HG03457 (cell line): ENCODE data around the gene TAS2R7.
"Not testable (repeated sequence)": the region's sequence is repeated elsewhere in the genome, so short reads cannot be mapped to it uniquely, and the experiment has no call there.

Experiments
- ATAC-seq: cut with Tn5 transposase; IDR thresholded peaks from one replicate; pipeline ENCODE4 v1.9.1; 2021; ENCODE audit warnings: moderate number of reproducible peaks; ENCODE audit not compliant: unreplicated experiment

TAS2R7 gene, protein sequence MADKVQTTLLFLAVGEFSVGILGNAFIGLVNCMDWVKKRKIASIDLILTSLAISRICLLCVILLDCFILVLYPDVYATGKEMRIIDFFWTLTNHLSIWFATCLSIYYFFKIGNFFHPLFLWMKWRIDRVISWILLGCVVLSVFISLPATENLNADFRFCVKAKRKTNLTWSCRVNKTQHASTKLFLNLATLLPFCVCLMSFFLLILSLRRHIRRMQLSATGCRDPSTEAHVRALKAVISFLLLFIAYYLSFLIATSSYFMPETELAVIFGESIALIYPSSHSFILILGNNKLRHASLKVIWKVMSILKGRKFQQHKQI

DNA sequence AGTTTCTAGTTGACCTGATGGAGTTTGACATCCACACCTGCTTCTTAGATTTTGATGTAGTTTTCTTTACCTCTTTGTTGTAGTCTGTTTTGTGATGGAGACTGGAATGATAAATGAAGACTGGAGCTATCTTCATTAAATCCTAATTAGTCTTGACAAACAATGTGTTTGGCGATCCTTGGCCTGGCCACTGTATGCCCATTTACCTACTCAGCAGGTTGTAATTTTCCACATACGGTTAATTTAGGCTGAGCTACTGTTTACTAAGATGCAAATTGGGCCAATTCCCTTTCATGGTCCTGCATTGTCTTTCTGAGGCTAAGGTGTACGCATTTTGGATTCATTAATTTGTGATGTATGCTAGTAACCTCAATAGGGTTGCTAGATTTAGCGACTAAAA lies at the start of gene TAS2R7:
TSS of gene TAS2R7 (minus strand) at position 41 of the 400 bp plus-strand sequence. CDS start 57 bp downstream, outside the sequence.
- no peak for ATAC-seq

DNA sequence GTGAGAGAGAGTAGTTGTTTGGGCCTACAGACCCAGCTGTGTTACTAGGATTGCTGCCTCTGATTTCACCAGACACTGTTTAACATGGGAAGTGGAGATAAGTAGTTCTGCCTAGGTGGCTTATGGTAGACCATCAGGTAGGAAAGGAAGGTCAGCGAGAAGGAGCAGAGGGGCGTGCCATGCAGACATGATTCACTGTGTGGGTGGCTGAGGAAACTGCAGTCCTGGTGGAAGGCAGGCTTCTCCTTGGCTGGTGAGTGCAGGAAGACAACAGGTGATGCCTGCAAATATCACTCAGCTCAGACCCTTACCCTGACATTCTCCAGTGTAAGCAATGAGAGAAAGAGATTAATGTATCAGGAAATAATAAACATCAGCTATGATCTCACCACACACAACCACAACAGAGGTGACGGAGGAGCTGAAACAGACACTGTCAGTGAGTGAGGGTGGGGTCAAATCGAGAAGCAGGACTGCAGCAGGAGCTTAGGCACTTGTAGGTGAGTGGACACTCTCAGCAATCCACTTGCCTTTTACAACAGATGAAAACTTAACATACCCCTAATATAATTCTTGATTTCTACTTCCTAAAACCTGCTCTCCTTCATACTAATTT lies 48.9 kb upstream of the TAS2R7 start:
- no peak for ATAC-seq

DNA sequence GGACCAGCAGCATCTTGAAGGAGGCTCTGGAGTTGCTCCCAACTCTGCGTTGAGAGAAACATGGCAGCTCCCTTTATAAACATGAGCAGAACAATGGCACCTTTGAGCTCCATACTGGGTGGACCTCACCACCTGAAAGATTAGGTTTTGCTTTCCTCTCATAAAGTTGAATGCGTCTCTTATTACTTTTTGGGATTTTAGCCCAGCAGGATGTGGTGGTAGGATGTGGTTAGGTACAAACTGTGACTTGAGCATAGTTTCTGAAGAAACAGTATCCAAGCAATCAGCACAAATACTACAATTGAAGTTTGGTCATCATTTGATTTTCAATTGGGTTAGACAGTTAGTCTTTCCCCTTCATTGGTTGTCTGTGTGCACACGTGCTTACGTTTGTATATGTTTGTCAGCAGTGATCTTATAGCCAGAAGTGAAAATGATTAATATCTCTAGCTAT lies 47.0 kb upstream of the TAS2R7 start, which contains the start of gene PRR4:
TSS of gene PRR4 (minus strand) at position 51 of the 454 bp plus-strand sequence. CDS start at position 13, 38 bp downstream.
- no peak for ATAC-seq

DNA sequence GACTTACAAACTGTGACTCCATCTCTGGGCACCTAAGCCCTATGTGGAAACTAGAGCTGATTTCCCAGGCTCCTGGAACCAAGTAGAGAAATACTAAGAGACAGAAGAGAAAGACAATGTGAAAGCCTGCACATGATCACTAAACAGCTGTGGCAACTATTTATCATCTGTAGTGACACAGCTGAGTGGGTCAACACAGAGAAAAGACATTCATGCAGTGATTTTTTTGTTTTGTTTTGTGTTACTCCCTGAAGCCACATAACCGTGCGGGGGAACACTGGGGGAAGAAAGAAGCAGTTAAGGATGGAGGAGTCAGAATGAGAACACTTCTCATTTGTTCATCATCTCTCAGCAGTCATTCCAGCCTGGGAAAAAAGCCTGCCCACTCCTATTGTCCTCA lies 45.3 kb upstream of the TAS2R7 start:
- ATAC-seq: no peak

DNA sequence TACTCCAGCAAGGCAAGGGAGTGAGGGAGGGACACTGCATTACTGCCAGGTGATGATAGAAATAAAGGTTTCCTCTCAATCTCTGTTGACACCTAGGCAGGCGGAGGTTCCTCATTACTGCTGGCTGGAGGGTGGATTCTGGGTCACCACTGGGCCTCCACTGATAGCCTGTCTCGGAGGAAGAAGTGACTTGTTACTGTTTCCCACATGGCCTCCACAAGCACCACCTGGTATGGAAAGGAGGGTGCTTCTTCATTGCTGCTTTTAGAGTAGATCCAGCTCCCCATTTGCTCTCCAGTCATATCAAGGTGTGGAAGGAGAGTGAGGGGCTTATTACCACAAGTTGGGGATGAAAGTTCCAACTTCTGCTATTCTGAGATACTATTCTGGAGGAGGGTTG lies 40.4 kb upstream of the TAS2R7 start:
- no peak for ATAC-seq

DNA sequence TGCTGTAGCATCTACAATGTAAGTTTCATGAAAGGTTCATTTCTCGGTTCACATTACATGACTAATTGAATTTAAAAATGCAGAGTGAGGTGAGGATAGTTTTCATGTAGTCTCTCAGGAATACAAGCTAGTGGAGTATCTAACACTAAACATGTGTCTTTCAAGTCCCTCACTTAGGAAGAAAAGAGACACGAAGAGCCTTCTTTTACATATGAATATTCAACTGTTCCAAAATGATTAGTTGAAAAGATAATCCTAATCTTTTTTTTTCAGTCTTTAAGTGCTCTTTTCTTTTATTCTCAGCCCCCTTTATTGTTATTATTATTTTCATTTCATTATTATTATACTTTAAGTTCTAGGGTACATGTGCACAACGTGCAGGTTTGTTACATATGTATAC lies 36.0 kb upstream of the TAS2R7 start:
- ATAC-seq: no peak

DNA sequence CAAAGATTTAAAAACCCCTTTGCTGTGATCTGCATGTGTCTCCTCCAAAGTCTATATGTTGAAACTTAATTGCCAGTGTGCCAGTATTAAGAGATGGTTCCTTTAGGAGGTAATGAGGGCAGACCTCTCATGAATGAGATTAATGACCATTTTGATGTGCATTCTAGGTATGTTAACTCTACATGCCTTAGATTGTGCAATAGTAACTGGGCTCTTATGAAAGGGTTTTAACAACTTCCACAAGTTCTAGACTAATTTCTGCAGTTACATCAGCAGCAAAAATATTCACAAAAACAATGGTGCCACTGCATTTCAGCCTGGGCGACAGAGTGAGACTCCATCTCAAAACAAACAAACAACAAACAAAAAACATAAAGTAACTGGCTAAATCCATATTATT lies 27.6 kb upstream of the TAS2R7 start:
- ATAC-seq: no peak

DNA sequence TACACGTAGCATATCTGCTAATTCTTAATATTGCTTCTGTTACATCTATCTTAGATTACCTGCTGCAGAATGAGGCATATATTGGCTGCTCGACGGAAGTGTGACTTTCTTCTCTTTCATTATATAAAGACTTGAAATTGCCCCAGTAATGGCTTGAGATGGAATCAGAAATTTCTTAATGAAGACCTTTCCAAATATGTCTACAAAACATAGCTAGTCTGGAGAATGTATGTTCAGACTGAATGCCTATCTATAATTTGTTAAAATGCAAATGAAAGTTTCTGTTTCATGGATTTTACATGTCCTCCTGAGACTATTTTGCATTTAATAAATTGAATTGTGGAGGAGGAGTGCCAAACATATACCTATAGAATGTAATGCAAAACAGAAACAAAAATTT lies 23.8 kb upstream of the TAS2R7 start, which contains the start of gene TAS2R10:
TSS of gene TAS2R10 (minus strand) at position 101 of the 400 bp plus-strand sequence. CDS start at position 12, 89 bp downstream.
- no peak for ATAC-seq

DNA sequence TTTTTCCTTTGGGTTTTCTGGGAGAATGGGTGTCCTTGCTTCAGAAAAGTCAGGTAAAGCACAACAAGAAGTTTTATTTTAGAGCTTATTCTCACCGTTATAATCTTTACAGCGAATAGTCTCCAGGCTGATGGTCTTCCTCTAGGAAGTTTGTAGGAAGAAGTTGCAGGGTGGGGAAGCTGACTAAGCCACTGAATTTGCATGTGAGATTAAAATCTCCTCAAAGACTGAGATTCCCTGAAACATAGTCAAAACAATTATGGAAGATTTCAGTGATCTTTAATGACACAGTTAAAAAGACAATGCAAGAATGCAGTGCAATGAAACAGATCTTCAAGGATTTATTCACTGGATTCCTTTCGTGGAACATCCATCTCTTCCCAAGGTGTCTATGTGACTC lies 22.5 kb upstream of the TAS2R7 start:
- no peak for ATAC-seq

DNA sequence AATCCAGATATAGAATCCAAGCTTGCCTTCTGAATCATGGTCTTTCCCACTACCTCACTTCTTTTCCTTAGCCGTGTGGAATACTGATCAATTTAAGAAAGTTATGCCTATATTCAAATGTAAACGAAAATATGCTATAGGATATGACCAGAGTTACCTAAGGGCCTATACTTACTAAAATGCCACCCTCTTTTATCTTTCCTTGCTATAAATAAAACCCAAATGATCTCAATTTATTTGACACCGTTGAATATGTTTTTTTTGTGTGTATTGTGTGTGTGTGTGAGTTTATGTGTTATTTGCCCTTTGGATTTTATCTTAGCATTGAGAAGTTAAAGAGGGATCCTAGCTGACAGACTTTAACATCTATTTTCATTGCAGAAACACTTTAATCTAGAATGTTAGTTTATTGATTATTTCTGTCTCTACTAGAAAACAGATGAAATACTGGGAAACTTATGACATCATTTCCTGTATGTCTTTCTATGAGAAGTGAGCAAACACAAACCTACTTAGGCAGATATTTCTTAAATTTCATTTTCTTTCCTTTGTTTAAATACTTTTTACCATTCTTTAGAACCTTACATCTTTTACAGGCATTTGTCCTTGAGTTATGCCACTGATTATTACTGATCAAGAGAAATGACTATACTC lies 9.6 kb upstream of the TAS2R7 start:
- no peak for ATAC-seq

DNA sequence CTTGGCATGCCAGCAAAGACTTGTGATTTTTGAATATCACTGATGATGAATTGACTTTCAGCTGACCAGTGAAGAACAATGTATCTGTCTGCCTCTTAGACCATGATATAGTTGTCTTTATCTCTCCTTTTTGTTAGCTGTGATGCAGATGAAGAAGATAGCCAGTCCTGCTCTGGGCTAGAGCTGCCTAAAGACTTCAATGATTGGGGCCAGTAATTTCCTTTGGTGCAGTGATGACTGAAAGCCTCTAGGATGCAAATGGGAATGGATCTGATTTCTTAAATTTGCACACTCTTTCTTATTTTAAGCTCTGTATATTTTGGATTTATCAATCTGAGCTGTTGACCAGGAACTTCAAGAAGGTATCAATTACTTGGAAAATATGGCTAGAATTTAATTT lies 7.6 kb upstream of the TAS2R7 start, which contains the start of gene TAS2R9:
TSS of gene TAS2R9 (minus strand) at position 101 of the 400 bp plus-strand sequence. CDS start at position 8, 93 bp downstream.
- ATAC-seq: no peak

DNA sequence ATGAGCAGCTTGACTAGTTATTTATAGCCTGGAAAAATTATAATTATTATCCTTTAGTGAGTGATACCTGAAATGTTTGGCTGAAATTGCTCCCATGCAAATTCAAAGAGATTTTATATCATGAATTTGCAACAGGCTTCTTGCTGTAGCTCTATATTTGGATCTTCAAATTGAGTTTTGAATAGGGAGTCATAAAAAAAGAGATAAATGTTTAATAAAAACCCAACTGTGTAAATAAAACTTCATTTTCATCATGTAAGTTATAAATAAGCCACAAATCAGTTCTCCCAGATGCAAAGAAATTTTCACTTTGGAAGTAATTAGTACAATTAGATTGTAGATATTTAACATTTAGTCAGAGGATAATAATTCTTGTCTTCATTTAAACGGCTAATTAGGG lies 4.8 kb upstream of the TAS2R7 start, which contains the start of gene TAS2R8:
TSS of gene TAS2R8 (minus strand) at position 101 of the 400 bp plus-strand sequence. CDS start 306 bp downstream, outside the sequence.
- ATAC-seq: no peak

DNA sequence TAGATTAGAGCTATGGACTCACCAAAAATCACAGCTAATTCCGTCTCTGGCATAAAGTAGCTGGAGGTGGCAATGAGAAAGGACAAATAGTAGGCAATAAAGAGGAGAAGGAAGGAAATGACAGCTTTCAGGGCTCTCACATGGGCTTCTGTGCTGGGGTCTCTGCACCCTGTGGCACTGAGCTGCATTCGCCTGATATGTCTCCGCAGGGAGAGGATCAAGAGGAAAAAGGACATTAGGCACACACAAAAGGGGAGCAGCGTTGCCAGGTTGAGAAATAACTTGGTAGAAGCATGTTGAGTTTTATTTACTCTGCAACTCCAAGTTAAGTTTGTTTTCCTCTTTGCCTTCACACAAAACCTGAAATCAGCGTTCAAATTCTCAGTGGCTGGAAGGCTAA lies 686 bp downstream of the TAS2R7 start:
- ATAC-seq: no peak

DNA sequence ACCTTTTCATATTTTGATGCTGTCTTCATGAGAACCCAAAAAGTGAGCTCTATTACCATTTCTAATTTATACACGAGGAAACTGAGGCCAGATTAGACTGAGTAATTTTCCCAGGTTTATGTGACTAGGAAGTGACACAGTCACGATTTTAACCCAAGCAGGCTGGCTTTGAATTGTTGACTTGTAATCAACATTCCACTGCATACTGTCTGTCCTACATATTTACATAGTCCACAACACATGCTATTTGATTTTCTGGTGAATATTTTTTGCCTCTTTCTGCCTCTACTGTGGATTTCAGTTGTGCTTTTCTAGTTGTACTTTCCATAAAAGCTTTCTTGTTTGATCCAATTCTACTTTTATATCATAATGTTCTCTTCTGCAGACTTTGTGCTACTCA lies 8.2 kb downstream of the TAS2R7 start:
- ATAC-seq: no peak

DNA sequence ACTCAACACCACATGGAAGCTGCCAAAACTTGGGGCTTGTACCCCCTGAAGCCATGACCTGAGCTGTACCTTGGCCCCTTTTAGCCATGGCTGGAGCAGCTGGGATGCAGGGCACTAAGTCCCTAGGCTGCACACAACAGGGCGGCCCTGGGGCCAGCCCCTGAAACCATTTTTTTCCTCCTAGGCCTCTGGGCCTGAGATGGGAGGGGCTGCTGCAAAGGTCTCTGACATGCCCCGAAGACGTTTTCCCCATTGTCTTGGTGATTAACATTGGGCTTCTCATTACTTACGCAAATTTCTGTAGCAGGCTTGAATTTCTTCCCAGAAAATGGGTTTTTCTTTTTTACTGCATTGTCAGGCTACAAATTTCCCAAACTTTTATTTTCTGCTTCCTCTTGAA lies 10.7 kb downstream of the TAS2R7 start:
- not testable (repeated sequence) for ATAC-seq

DNA sequence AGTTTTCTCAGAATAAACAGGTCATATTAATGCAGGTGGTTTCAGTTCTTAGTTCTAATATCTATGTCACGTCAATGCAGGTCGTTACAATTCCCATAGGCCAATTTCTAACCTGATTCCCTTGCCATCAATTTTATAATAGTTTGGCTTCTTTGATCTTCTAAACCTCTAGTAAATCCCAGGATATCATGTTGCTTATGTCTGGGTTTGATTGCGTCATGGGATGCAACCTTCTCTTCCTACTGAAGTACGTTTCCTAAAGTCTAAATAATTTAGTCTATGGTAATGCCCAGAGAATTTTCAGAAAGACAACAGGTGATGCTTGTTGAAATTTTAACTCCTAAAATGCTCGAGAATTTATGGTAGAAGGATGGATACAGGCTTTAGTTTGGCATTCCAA lies 19.2 kb downstream of the TAS2R7 start:
- no peak for ATAC-seq

DNA sequence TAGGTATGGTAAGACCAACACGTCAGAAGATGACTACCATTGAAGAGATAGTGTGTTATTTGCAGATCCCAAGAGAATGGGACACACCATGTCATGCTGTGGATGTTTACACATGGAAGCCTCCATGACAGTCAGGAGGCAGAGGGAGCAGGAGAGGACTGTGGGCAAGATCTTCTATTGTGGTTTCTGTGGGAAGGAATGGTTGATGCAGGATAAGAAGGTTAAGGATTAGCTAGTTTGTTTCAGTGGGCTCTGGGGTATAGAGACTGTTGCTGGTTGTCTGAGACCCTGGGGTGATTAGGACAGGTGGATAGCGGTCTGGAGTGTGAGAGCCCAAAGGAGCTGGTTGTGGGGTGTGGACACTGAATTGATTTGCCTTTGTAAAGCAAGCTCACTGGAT lies 23.3 kb downstream of the TAS2R7 start:
- no peak for ATAC-seq

DNA sequence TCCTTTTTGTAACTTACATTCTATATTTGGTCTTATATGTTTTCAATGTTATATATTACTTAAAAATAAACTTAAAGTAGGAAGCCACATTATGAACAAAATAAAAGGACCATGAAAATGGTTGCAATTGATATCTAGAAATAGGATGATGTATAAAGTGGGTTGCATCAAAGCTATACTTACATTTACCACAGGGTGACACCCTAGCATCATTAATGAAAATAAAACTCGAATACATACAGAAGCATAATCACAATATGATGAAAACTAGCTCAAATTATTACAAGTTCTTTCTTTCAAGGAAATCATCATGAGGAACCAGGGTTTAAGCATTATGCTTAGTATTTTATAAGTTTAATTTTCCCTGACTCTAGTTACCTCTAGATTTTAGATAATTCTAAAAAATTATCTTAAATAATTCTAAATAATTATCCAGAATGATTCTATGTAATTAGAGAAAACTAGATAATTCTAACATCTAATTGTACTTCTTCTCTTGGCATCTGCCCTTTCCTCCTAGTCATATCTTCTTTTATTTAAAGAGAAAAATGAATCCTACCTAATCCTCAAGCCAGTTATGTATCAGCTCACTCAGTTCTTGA lies 31.2 kb downstream of the TAS2R7 start:
- no peak for ATAC-seq

DNA sequence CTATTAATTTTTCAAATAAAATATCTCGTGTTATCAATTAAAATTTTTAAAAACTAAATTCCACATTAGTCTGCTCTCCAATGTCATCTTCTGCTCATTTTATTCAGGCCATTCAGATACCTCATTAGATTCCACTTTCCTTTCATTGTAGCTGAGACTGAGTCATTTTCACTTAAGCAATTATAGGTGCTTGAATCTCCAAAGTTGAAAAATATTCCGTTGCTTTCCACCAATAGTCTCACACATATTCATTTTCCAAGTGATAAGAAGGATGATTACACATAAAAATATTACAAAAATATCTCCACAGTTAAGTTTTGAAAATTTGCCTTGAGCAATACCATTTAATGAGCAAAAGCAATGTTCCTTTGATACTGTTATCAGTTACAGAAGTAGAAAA lies 42.8 kb downstream of the TAS2R7 start:
- no peak for ATAC-seq

DNA sequence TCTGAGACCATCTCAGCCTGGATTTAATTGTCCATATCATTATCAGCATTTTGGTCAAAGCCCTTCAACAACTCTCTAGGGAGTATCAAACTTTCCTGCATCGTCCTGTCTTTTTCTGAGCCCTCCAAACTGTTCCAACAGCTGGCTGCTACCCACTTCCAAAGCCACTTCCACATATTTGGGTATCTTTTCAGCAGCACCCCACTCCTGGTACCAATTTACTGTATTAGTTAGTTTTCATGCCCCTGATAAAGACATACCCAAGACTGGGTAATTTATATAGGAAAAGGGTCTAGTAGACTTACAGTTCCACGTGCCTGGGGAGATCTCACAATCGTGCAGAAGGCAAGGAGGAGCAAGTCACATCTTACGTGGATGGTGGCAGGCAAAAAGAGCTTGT lies 46.2 kb downstream of the TAS2R7 start:
- ATAC-seq: no peak

DNA sequence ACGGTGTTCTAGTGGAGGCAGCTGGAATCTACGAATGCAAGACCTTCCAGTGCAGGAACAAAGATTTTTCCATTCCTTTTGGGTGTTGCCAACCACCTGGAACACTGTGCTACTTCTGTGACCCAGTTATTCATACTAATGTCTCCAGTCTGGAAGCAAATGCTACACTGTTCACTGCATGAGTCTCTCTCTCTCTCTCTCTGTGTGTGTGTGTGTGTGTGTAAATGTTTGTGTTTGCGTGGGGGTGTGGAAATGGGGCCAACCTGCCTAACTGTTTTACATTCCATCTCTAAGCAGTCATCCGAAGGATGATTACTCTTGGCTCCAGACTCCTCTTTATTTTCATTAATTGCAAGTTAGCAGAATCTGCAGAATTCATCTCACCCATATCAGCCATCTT lies 49.4 kb downstream of the TAS2R7 start:
- ATAC-seq: no peak
